Inflammatory macrophage treated with lipopolysaccharide for 4 hours (primary cell): ENCODE data around the gene LSM6.

Source experiments
- DNase-seq: peaks from one replicate; pipeline ENCODE4 v3.0.0-alpha.2; 2020

The LSM6 gene

DNA sequence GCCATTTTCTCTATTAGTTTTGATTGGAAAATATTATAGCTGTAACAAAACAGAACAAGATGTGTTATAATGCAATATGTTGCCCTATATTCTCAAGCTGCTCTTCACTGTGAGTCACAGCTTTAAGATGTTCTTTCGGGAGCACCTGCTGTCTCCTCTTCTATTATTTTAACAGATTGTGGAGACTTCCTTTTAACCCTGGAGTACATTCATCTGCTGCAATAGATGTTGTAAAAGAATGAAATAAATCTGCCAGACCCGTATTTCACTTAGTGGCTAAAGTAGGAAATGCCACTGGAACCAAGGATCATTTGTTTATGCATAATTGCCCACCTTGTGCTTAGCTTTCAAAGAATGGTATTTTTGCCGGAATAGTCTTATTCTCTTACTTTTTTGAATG lies 11.1 kb downstream of the LSM6 start:
- no peak for DNase-seq

DNA sequence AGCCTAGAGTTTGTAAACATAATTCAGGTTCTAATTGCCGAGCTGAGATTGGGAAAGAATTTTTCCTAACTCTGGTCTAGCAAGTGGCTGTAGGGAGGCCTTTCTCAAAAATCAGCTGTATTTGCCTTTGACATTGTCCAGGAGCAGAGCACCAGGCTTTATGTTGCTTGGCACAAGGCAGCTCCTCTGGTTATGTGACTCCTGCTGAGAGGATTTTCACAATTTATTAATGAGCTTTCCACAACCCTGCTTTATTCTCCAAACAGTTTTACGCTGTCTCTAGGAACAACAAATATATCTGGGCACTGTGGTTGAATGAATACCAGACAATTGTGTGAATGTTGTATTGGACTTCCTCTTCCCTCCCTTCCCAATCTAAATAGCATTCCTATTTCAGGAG lies 14.9 kb downstream of the LSM6 start:
- no peak for DNase-seq

GRCh38 chr4:146191766-146192458 lies 16.4 kb downstream of the LSM6 start:
- no peak for DNase-seq

DNA sequence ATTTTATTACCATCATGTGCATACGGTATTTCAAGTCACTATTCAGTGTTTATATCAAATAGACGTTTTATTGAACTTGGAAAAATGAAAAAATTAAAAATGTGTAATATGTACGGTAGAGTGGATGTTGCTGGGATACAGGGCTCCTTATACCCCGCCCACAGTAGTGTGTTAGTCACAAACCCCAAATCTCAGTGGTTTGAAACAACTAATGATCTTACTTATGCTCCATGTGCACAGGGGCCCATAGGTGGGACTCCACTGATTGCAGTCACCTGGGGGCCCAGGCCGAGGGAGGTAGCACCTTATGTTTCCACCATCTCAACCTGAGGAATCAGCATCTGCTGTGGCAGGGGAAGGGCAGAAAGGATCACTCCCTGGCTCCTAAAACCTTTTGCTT lies 18.1 kb downstream of the LSM6 start:
- no peak for DNase-seq

DNA sequence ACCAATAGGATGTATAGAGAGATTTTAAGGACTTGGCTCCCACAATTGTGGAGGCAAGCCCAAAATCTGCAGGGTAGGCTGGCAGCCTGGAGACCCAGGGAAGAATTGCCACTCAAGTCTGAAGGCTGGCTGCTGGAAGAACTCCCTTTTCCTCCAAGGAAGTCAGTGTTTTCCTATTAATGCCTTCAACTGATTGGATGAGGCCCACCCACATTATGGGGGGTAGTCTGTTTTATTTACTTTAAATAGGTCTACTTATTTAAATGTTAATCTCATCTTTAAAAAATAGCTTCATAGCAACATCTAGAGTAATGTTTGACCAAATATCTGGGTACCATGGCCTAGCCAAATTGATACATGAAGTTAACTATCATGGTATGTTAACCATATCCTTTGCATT lies 18.7 kb downstream of the LSM6 start:
- no peak for DNase-seq

- DNase-seq, result no peak
These were observed 27.1 kb downstream of the LSM6 start for GRCh38 chr4:146202665-146203064.

GRCh38 chr4:146207410-146207809 lies 31.9 kb downstream of the LSM6 start:
- DNase-seq, result no peak

- DNase-seq, result no peak
These were observed 35.4 kb downstream of the LSM6 start for GRCh38 chr4:146210890-146211289.

DNA sequence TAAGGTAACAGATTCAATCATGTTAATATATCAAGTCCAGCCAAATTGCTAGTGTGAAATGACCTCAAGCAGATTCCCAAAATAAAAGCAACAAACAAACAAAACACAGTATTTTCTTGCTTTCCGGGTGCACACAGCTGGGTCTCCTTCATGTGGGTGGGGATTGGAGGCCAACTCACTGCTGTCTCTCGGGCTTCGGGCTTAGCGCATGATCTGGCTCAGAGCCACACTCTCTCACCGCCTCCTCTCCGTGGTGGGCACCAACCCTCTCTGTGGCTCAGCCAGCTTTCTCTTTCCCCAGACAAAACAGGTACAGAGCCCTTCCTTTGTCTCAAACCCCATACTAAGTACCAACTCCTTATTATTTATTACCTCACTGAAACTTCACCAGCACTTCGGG lies 35.9 kb downstream of the LSM6 start:
- no peak for DNase-seq

DNA sequence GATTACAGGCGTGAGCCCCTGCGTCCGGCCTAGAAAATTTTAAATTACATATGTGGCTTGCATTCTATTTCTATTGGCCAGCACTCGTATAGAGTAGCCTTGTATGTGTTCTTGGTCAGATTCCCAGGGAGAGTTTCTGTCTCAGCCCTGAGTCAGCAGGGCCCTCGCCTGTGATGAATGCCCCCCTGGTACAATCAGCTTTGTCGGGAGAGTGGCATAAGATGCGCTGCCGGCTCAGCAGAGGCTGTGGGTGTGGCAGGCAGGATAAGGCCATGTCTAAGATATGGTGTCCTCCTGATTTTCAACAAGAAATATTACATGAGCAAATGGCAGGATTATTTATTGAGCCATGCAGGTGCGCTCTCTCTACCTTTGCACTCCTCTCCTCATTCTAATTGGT lies 37.3 kb downstream of the LSM6 start:
- no peak for DNase-seq

- DNase-seq, result no peak
These were observed 38.7 kb downstream of the LSM6 start, which contains the start of gene REELD1 for GRCh38 chr4:146214238-146214637. TSS of gene REELD1 (plus strand) at chr4:146214538. CDS start at chr4:146216953, 2,415 bp downstream.

DNA sequence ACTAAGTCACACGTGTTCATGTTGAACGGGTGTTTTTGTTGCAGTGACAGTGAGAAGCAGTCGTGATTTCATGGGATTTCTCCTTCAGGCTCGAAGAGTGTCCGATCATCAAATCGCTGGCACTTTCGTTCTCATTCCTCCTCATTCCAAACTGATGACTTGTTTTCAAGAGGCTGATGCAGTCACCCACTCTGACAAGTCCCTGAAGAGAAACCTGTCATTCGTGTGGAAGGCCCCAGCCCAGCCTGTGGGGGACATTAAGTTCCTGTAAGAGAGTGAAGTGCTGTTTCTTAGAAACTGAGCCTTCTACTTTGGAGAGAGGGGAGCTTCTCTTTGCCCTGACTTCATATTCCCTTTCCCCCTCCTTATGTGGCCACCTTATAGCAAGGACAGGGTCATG lies 46.8 kb downstream of the LSM6 start:
- no peak for DNase-seq

DNA sequence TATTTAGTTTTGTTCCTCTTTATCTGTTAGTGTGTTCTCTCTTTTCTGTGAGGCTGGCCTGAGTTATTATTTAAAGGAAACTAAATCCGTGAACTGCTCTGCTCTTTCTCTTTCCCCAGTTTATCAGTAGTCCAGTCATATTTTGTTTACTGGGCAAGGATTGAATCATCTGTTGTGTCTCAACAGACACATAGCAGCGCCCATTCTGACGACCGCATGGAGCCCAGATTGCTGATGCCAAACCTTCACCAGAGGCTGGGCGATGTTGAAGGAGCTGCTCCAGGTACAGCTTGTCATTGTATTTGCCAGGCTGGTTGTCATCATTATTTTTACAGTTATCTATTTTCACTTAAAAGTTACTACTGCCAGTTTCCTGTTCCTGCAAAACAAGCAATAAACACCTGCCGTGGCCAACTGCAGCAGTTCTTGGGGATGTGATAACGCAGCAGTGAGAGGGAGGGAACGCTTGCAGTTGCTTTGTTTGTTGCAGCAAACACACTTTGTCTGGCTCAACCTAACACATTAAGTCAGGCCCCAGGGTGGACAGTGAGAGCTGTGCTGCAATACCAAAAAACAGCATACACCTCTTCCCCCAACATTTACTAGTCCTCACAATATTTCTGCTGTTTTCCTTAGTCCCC lies 48.9 kb downstream of the LSM6 start:
- DNase-seq, result no peak

GRCh38 chr4:146229406-146229805 lies 53.9 kb downstream of the LSM6 start:
- DNase-seq, result no peak

DNA sequence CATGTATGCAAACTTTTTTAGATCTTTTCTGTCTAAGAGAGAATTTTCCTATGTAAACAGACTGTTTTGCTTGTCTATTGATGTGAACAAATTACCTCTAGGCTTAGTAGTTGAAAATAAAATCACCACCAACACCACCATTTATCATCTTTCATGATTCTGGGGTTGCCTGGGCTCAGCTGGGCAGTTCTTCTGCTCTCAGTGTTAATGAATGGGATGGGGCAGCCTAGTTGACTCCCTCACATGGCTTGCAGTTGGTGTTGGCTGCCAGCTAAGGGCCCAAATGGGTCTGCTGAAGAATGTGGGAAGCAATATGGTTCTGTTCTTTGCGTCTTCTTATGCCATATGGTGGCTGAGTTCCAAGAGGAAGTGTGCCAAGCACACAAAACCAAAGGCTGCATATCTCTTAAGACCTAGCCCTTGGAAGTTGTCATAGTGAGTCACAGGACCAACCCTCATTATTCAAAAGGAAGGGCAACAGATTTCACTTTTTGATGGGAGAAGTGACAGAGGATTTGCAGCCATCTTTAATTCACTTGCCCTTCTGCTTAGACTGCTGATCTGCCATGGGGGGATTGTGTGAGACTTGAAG lies 56.7 kb downstream of the LSM6 start:
- DNase-seq, result peak; percentile 65

DNA sequence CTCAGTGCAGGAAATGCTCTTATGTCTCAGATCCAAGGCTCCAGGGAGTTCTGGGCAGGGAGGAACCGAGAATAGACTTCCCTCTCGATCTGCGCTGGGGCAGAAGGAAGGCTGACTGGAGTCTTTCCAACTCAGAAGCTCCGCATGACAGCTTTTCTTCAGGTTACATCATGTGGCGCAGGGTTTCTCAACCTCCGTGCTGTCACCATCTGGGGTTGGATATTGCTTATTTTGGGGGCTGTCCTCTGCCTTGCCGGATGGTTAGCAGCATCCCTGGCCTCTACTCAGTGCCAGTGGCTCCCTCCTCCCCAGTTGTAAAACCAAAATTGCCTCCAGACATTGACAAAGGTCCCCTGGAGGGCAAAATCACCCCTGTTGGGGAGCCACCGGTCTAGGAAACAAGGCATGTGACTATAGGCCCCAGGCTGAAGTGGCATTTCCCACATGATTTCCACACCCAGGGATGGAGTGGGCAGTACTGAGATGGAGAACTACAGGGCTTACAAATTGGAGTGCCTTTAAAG lies 60.2 kb downstream of the LSM6 start:
- DNase-seq, result peak; percentile 94

DNA sequence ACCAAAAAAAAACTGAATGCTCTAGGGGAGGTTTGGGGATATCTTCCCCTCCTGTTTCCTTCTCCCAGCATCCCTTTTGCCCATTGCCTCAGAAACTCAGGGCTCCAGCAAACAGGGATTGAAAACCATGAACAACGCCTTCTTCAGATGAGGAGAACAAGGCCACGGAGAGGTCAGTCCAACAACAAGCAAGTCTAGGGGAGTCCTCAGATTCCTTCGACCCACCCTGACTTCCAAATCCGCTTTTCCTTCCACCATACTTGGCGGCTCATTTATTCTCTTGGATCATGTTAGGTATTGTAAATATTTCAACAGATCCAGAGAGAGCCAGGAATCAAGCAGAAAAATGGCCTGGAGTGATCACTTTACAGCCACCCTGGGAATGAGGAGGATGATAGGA lies 60.7 kb downstream of the LSM6 start:
- DNase-seq, result no peak

DNA sequence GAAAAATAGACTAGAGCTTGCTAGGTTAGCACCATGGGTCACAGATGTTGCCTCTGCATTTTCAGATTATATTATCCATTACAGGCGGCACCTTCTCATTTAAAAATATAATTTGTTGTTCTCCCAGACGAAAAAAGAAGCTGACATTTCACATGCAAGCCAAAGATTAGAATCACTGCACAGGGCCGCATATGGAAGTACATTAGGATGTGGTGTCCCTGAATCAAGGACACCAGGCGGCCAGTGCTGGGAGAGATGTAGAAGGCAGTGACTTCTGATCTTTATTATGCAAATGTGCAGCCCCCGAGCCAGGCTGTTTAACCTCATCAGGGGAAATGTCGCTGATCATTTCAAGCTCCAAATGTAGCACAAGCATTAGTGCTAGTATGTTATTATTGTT lies 61.6 kb downstream of the LSM6 start:
- no peak for DNase-seq

DNA sequence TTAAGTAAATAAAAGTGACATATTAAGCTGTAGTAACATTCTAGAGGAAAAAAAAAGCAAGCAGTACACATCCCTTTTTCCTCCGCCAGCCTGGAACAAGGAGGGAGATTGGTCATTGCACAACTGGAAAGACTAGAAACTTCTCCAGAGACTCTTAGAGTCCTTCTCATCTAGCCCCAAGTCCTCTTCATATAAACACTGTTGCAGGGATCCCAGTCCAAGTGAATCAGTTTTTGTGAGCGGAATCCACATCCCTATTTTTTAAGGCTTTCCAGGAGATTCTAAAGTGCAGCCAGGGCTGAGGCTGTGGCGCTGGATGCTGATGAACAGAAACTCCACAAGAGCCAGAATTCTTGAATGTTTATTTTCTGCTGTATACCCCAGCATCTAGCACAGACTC lies 62.6 kb downstream of the LSM6 start:
- DNase-seq, result peak; percentile 12
